ENCODE results near the gene EPOP.
"Not testable (repeated sequence)": the region's sequence is repeated elsewhere in the genome, so short reads cannot be mapped to it uniquely, and the experiment has no call there.

Gene EPOP

DNA sequence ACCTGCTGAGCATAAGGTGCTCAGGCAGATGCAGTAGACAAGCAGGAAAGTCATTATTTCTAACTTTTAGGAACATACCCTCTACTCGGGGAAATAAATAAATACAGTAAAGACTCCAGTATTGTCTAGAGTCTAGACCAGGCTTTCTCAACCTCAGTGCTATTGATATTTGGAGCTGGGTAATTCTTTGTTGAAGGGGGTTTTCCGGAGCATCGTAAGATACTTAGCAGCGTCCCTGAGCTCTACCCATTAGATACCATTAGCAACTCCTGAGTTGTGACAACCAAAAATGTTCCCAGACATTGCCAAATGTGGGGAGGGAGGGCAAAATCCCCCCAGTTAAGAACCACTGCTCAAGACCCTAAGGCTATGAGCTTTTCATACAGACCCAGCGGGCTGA lies 21.1 kb downstream of the EPOP start:
- Histone ChIP-seq H3K4me1 (ENCODE audit: control insufficient read depth in 1 of 2, insufficient read depth in 1 of 2, low read depth in 1 of 2, low read length in 1 of 2) (no peaks in the 10 kb centered on the region), H3K27ac (no peak overlapping the region), H3K9me3 (no peaks in the 10 kb centered on the region), H3K27me3 (peaks cover 66% of the 10 kb centered on the region), H3K4me3 (ENCODE audit: low read depth in 1 of 2, low read length in 1 of 2) (no peak overlapping the region), H3K36me3 (no peaks in the 10 kb centered on the region)
- TF ChIP-seq CTCF (IDR thresholded peaks at IDR 0.05) = no peak

DNA sequence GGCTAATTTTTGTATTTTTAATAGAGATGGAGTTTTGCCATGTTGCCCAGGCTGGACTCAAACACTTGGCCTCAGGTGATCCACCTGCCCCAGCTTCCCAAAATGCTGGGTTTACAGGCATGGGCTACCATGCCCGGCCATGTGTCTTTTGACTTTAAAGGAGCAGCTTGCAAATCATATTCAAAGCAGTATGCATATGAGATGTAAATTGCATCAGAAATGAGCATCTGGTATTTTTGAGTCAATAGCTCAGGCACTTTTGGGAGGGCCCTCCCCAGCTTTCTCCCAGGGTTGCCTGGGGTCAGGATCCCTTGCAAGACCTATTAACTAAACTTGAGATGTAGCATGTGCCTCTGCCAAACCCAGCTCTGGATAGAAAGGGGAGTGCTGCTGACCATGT lies 21.5 kb downstream of the EPOP start:
- Histone ChIP-seq H3K27ac (no peak overlapping the region), H3K36me3 (no peaks in the 10 kb centered on the region), H3K4me1 (ENCODE audit: control insufficient read depth in 1 of 2, insufficient read depth in 1 of 2, low read depth in 1 of 2, low read length in 1 of 2) (no peaks in the 10 kb centered on the region), H3K27me3 (peaks cover 65% of the 10 kb centered on the region), H3K4me3 (ENCODE audit: low read depth in 1 of 2, low read length in 1 of 2) (no peak overlapping the region), H3K9me3 (no peaks in the 10 kb centered on the region)
- no peak for TF ChIP-seq CTCF (IDR thresholded peaks at IDR 0.05)

DNA sequence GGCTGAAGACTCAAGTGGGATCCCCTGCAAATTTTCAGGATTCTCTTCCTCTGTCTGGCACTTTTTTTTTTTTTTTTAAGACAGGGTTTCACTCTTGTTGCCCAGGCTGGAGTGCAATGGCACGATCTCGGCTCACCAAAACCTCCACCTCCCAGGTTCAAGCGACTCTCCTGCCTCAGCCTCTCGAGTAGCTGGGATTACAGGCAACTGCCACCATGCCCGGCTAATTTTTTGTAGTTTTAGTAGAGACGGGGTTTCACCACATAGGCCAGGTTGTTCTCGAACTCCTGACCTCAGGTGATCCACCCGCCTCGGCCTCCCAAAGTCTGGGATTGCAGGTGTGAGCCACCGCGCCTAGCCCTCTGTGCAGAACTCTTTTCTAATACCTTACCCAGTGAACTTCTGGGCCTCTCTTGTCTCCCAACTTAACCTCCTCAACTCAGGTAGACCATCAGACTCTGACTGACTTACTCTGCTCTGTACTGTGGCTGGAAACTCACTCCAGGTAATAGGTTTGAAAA lies 24.0 kb downstream of the EPOP start:
- not testable (repeated sequence) for H3K27ac ChIP-seq; H3K9me3 ChIP-seq; H3K4me1 ChIP-seq (ENCODE audit: control insufficient read depth in 1 of 2, insufficient read depth in 1 of 2, low read depth in 1 of 2, low read length in 1 of 2); H3K4me3 ChIP-seq (ENCODE audit: low read depth in 1 of 2, low read length in 1 of 2); H3K36me3 ChIP-seq
- H3K27me3 ChIP-seq = peaks cover 70% of the 10 kb centered on the region

- Histone ChIP-seq H3K4me1 (ENCODE audit: control insufficient read depth in 1 of 2, insufficient read depth in 1 of 2, low read depth in 1 of 2, low read length in 1 of 2) (no peaks in the 10 kb centered on the region), H3K36me3 (no peaks in the 10 kb centered on the region), H3K27me3 (peaks cover 55% of the 10 kb centered on the region), H3K27ac (no peak overlapping the region), H3K9me3 (no peaks in the 10 kb centered on the region), H3K4me3 (ENCODE audit: low read depth in 1 of 2, low read length in 1 of 2) (no peak overlapping the region)
- no peak for TF ChIP-seq CTCF (IDR thresholded peaks at IDR 0.05)
These were observed 36.8 kb downstream of the EPOP start for GRCh38 chr17:38637951-38638350.

DNA sequence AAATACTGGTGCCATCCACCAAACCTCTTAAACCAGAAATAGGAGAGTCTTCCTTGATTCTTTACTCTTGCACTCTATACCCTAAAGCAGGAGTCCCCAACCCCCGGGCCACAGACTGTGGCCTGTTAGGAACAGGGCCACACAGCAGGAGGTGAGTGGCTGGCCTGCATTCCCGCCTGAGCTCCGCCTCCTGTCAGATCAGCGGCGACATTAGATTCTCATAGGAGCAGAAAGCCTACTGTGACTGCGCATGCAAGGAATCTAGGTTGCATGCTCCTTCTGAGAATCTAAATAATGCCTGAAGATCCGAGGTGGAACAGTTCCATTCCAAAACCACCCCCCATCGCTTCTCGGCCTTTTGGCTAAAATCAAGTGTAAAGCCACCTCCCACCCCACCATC lies 38.7 kb downstream of the EPOP start:
- Histone ChIP-seq H3K4me1 (ENCODE audit: control insufficient read depth in 1 of 2, insufficient read depth in 1 of 2, low read depth in 1 of 2, low read length in 1 of 2) (no peaks in the 10 kb centered on the region), H3K36me3 (no peaks in the 10 kb centered on the region), H3K4me3 (ENCODE audit: low read depth in 1 of 2, low read length in 1 of 2) (no peak overlapping the region), H3K9me3 (no peaks in the 10 kb centered on the region), H3K27ac (no peak overlapping the region), H3K27me3 (peaks cover 42% of the 10 kb centered on the region)
- no peak for TF ChIP-seq CTCF (IDR thresholded peaks at IDR 0.05)

DNA sequence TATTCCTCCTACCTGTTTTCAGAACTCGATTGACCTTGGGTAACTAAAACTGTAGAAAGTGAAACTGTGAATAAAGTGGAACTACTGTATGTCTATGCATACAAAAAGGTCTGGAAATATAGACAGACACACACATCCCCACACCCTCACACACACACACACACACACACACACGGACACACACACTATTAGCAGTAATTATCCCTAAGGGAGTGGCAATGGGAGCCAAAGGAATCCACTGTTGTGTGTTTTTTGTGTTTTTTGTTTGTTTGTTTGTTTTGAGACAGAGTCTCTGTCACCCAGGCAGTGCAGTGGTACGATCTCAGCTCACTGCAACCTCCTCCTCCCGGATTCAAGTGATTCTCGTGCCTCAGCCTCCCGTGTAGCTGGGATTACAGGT lies 42.4 kb downstream of the EPOP start:
- Histone ChIP-seq H3K27ac (no peak overlapping the region), H3K4me1 (ENCODE audit: control insufficient read depth in 1 of 2, insufficient read depth in 1 of 2, low read depth in 1 of 2, low read length in 1 of 2) (no peaks in the 10 kb centered on the region), H3K4me3 (ENCODE audit: low read depth in 1 of 2, low read length in 1 of 2) (no peak overlapping the region), H3K27me3 (peaks cover 31% of the 10 kb centered on the region), H3K9me3 (no peaks in the 10 kb centered on the region), H3K36me3 (no peaks in the 10 kb centered on the region)
- TF ChIP-seq CTCF (IDR thresholded peaks at IDR 0.05) = no peak
